ENCODE results near the gene ZFYVE19.
A peak's percentile ranks its signal among the peaks of the same experiment; 100 is the strongest.

ZFYVE19 gene

GRCh38 chr15:40775740-40776536, 31.0 kb upstream of the ZFYVE19 start:
- no peak for DNase-seq (ENCODE audit: low read depth)

- DNase-seq (ENCODE audit: low read depth) = no peak
Measured at GRCh38 chr15:40776537-40777141, 30.2 kb upstream of the ZFYVE19 start.

- peak; percentile 52 for DNase-seq (ENCODE audit: low read depth)
Measured at GRCh38 chr15:40782609-40783227, 24.2 kb upstream of the ZFYVE19 start.

- DNase-seq (ENCODE audit: low read depth) = no peak
Measured at GRCh38 chr15:40785164-40785563, 21.7 kb upstream of the ZFYVE19 start.

- DNase-seq (ENCODE audit: low read depth) = no peak
Measured at GRCh38 chr15:40785814-40786213, 21.1 kb upstream of the ZFYVE19 start.

- no peak for DNase-seq (ENCODE audit: low read depth)
Measured at GRCh38 chr15:40787344-40787841, 19.5 kb upstream of the ZFYVE19 start.

GRCh38 chr15:40787991-40788390, 18.9 kb upstream of the ZFYVE19 start:
- no peak for DNase-seq (ENCODE audit: low read depth)

- DNase-seq (ENCODE audit: low read depth) = no peak
Measured at GRCh38 chr15:40789119-40789518, 17.8 kb upstream of the ZFYVE19 start.

GRCh38 chr15:40789999-40790398, 16.9 kb upstream of the ZFYVE19 start:
- DNase-seq (ENCODE audit: low read depth) = no peak

GRCh38 chr15:40790718-40791117, 16.2 kb upstream of the ZFYVE19 start:
- no peak for DNase-seq (ENCODE audit: low read depth)

- DNase-seq (ENCODE audit: low read depth) = no peak
Measured at GRCh38 chr15:40792394-40792793, 14.5 kb upstream of the ZFYVE19 start.

GRCh38 chr15:40793216-40793989, 13.5 kb upstream of the ZFYVE19 start:
- DNase-seq (ENCODE audit: low read depth) = no peak

- no peak for DNase-seq (ENCODE audit: low read depth)
Measured at GRCh38 chr15:40796041-40796440, 10.8 kb upstream of the ZFYVE19 start.

- no peak for DNase-seq (ENCODE audit: low read depth)
Measured at GRCh38 chr15:40796512-40796911, 10.4 kb upstream of the ZFYVE19 start.

GRCh38 chr15:40799523-40799922, 7.4 kb upstream of the ZFYVE19 start:
- no peak for DNase-seq (ENCODE audit: low read depth)

GRCh38 chr15:40803076-40803475, 3.8 kb upstream of the ZFYVE19 start:
- DNase-seq (ENCODE audit: low read depth) = no peak

- no peak for DNase-seq (ENCODE audit: low read depth)
Measured at GRCh38 chr15:40803688-40804087, 3.2 kb upstream of the ZFYVE19 start.

GRCh38 chr15:40806672-40807027, 239 bp upstream of the ZFYVE19 start:
- DNase-seq (ENCODE audit: low read depth) = no peak

GRCh38 chr15:40807888-40808461, 1.1 kb downstream of the ZFYVE19 start:
- no peak for DNase-seq (ENCODE audit: low read depth)

- DNase-seq (ENCODE audit: low read depth) = no peak
Measured at GRCh38 chr15:40808861-40809450, 2.1 kb downstream of the ZFYVE19 start.

GRCh38 chr15:40812721-40813425, 6.0 kb downstream of the ZFYVE19 start:
- DNase-seq (ENCODE audit: low read depth) = no peak

Data from stimulated activated CD8-positive, alpha-beta memory T cell treated with anti-CD3 and anti-CD28 coated beads, Interleukin-7, amount 100 ng/mL, for 24 hours (primary cell).